K562 (cell line): Measurements from ENCODE around the gene ARR3. TPM values are rescaled to one million over a fixed set of nuclear protein-coding genes. Genes with fewer than 3 reads are reported as not detected.

Experiments used
- ATAC-seq: fragments of 200-7000 bp; cut with Tn5 transposase; 3 replicates; pipeline ENCODE4 v1.9.1; 2020; ENCODE audit warnings: moderate library complexity
- BruUV-seq: library from RNA; stranded (reverse); fragments of 400-500 nt; replicated peaks from 2 replicates; lab custom pipeline; 2021; lab: Mats Ljungman, UMichigan
- CTCF ChIA-PET: fragments of 300-600 bp; formaldehyde crosslinking; extraction: SDS; loops from one replicate; lab custom pipeline; 2021; ENCODE audit warnings: low intra/inter-chr PET ratio; lab: Yijun Ruan, JAX
- POLR2A ChIA-PET: fragments of 300-600, 350-650 bp; sonication (Branson Sonifier 250); formaldehyde crosslinking; extraction: SDS; loops from one replicate; lab custom pipeline; 2021; ENCODE audit warnings: antibody characterized with exemption, inconsistent platforms; lab: Yijun Ruan, JAX
- DNase-seq, 4 experiments: peaks; one replicate each; pipeline versions ENCODE4 v3.0.0 to v3.0.0-alpha.2; 2011 to 2018; ENCODE audit warnings: low spot score in 3 of 4, mixed read lengths in 3 of 4; ENCODE audit errors: extremely low read depth in 1 of 4
- FAIRE-seq: peaks from 2 replicates; lab custom pipeline; 2011; peaks lifted over from hg19 to GRCh38; lab: Jason Lieb, UNC
- H2AFZ ChIP-seq: 2 replicates; pipeline ENCODE4 v1.6.0; 2011; ENCODE audit warnings: low read depth, low read length, control low read depth, inconsistent platforms
- H3K27ac ChIP-seq: fragments of 200-600 bp; 3 replicates; pipeline ENCODE4 v1.8.0; 2011; ENCODE audit warnings: low read depth, mild to moderate bottlenecking, control low read depth, inconsistent platforms, low read length, moderate library complexity, mixed read lengths; ENCODE audit errors: extremely low read depth
- H3K27me3 ChIP-seq, 2 experiments: fragments of 300-600 bp in 1 of 2; 2 replicates in 1 of 2; 3 replicates in 1 of 2; pipeline versions ENCODE4 v1.6.0 to v1.8.0; 2011; ENCODE audit warnings: inconsistent platforms in 2 of 2, low read length in 2 of 2, mild to moderate bottlenecking in 1 of 2, mixed read lengths in 1 of 2, moderate library complexity in 1 of 2; ENCODE audit not compliant: control insufficient read depth in 2 of 2, insufficient read depth in 2 of 2
- H3K36me3 ChIP-seq: fragments of 300-600 bp; 3 replicates; pipeline ENCODE4 v1.8.0; 2011; ENCODE audit warnings: mild to moderate bottlenecking, low read length, inconsistent platforms; ENCODE audit not compliant: control insufficient read depth, insufficient read depth
- H3K4me1 ChIP-seq, 2 experiments: fragments of 200-600 bp in 1 of 2; replicated peaks in 1 of 2; 2 replicates in 1 of 2; 3 replicates in 1 of 2; pipeline versions ENCODE4 v1.5.1 to v1.8.0; 2011; ENCODE audit warnings: inconsistent platforms in 2 of 2, low read length in 2 of 2, mild to moderate bottlenecking in 1 of 2, mixed read lengths in 1 of 2, moderate library complexity in 1 of 2; ENCODE audit not compliant: control insufficient read depth in 2 of 2, insufficient read depth in 2 of 2
- H3K4me2 ChIP-seq: 2 replicates; pipeline ENCODE4 v1.6.1; 2011; ENCODE audit warnings: low read length, control low read depth, inconsistent platforms, mixed read lengths; ENCODE audit not compliant: insufficient read depth
- H3K4me3 ChIP-seq: fragments of 200-600 bp; sonication (generic), shearing (Covaris generic); 2 replicates; pipeline ENCODE4 v1.5.1; 2016; ENCODE audit warnings: control low read depth, inconsistent platforms
- H3K79me2 ChIP-seq: fragments of 200-600 bp; 3 replicates; pipeline ENCODE4 v1.8.0; 2011; ENCODE audit warnings: low read length, inconsistent platforms; ENCODE audit not compliant: control insufficient read depth, insufficient read depth
- H3K9ac ChIP-seq, 2 experiments: 2 replicates each; pipeline versions ENCODE4 v1.6.0 to v1.6.1; 2011; ENCODE audit warnings: low read depth in 2 of 2, low read length in 2 of 2, control low read depth in 1 of 2, inconsistent platforms in 1 of 2, mild to moderate bottlenecking in 1 of 2, mixed read lengths in 1 of 2; ENCODE audit not compliant: insufficient read depth in 1 of 2
- H3K9me1 ChIP-seq: one replicate; pipeline ENCODE4 v1.6.0; 2011; ENCODE audit warnings: inconsistent platforms, mild to moderate bottlenecking, low read length, moderate library complexity; ENCODE audit not compliant: control insufficient read depth, insufficient read depth
- H3K9me3 ChIP-seq: replicated peaks from 2 replicates; pipeline ENCODE4 v1.5.1; 2011; ENCODE audit warnings: low read depth, low read length, inconsistent platforms; ENCODE audit not compliant: control insufficient read depth, insufficient read depth
- H4K20me1 ChIP-seq: replicated peaks from 2 replicates; pipeline ENCODE4 v1.6.1; 2011; ENCODE audit warnings: low read length, inconsistent platforms, mixed read lengths; ENCODE audit not compliant: control insufficient read depth, insufficient read depth
- HLTF ChIP-seq: fragments of 450-650 bp; IDR thresholded peaks from 2 replicates; pipeline ENCODE4 v1.6.1; 2016
- KAT8 ChIP-seq: fragments of 450-650 bp; IDR thresholded peaks from 2 replicates; pipeline ENCODE4 v1.6.1; 2016; ENCODE audit warnings: low read depth, mild to moderate bottlenecking
- PHTF2 ChIP-seq: fragments of 250-450 bp; sonication (Bioruptor Pico); IDR thresholded peaks from 2 replicates; pipeline ENCODE4 v1.5.0; 2021; ENCODE audit warnings: mild to moderate bottlenecking
- POLR2AphosphoS5 ChIP-seq: IDR thresholded peaks from 2 replicates; pipeline ENCODE4 v1.6.1; 2011; ENCODE audit warnings: mild to moderate bottlenecking, low read depth, low read length, moderate library complexity; ENCODE audit not compliant: control insufficient read depth, insufficient read depth
- SMC3 ChIP-seq: conservative IDR thresholded peaks from 2 replicates; pipeline ENCODE4 v1.6.1; 2011; ENCODE audit warnings: low read depth, low read length, improper control_type of control experiment; ENCODE audit not compliant: insufficient read depth
- TRIM24 ChIP-seq, 2 experiments: fragments of 450-650 bp; IDR thresholded peaks; 2 replicates each; pipeline ENCODE4 v1.6.1; 2016
- ZC3H11A ChIP-seq: IDR thresholded peaks from 2 replicates; pipeline ENCODE4 v1.6.1; 2012; ENCODE audit warnings: low read depth, low read length, improper control_type of control experiment
- ZNF146 ChIP-seq: IDR thresholded peaks from one replicate; pipeline ENCODE4 v1.6.1; 2018; ENCODE audit warnings: missing compliant biosample characterization; ENCODE audit not compliant: unreplicated experiment
- ZNF174 ChIP-seq: fragments of 250-450 bp; sonication (Bioruptor Pico); IDR thresholded peaks from 2 replicates; pipeline ENCODE4 v1.4.0; 2020; ENCODE audit warnings: mild to moderate bottlenecking
- ZNF24 ChIP-seq: fragments of 450-650 bp; IDR thresholded peaks from 2 replicates; pipeline ENCODE4 v1.6.1; 2016
- ZNF695 ChIP-seq: fragments of 450-650 bp; formaldehyde crosslinking; IDR thresholded peaks from 2 replicates; pipeline ENCODE4 v1.4.0; 2020; ENCODE audit warnings: mild to moderate bottlenecking, moderate library complexity
- WGBS: fragments of 100-300 bp; shearing (Covaris generic); methylation state at CpG from one replicate; pipeline ENCODE4 v1.1.6; 2016; ENCODE audit warnings: low coverage, mixed read lengths; ENCODE audit not compliant: insufficient coverage; ENCODE audit errors: missing lambda C conversion rate; 5-methylcytosine and 5-hydroxymethylcytosine counted together
- in situ Hi-C: fragments of 300-500 bp; cut with MboI; formaldehyde crosslinking; loops from 4 replicates; pipeline ENCODE4 v1.15.0; 2018; ENCODE audit warnings: inconsistent platforms, mixed read lengths
- intact Hi-C: fragments of 100-400 bp; cut with micrococcal nuclease; formaldehyde crosslinking; loops from 2 replicates; pipeline ENCODE4 v1.14.2; 2022
- polyA plus RNA-seq, 8 experiments: library from polyadenylated mRNA; depleted of rRNA in 4 of 8; stranded (reverse) in 5 of 8; unstranded in 3 of 8; fragments of >200 nt; fragmentation: Nextera tagmentation in 2 of 8; fragmentation: Illumina TruSeq in 1 of 8; extraction: Ambion mirVana in 2 of 8; extraction: Trizol in 1 of 8; gene quantifications; 2 replicates each; pipeline versions ENCODE4 v1.2.1 to v1.2.3, GENCODE V29; 2011 to 2014; ENCODE audit warnings: inconsistent platforms in 1 of 8, missing spikeins in 1 of 8
- total RNA-seq, 7 experiments: library from RNA; depleted of rRNA in 6 of 7; stranded (reverse); fragments of >200 nt in 6 of 7; fragmentation: Illumina TruSeq in 2 of 7; extraction: Trizol in 2 of 7; gene quantifications; 2 replicates each; pipeline versions ENCODE4 v1.2.1 to v1.2.3, GENCODE V29; 2011 to 2021; ENCODE audit warnings: low replicate concordance in 1 of 7
- TF ChIP-seq, protein P1 (sequence below): sonication (generic); formaldehyde crosslinking; IDR thresholded peaks from 2 replicates; pipeline ENCODE4 v1.8.1; 2023; ENCODE audit warnings: mild to moderate bottlenecking, missing genetic modification reagents

The ARR3 gene
- total and polyA plus RNA-seq, 9 of the 15 experiments (the other 6 are each of a cell fraction or from before 2014, with no cell fraction given) = not detected

DNA sequence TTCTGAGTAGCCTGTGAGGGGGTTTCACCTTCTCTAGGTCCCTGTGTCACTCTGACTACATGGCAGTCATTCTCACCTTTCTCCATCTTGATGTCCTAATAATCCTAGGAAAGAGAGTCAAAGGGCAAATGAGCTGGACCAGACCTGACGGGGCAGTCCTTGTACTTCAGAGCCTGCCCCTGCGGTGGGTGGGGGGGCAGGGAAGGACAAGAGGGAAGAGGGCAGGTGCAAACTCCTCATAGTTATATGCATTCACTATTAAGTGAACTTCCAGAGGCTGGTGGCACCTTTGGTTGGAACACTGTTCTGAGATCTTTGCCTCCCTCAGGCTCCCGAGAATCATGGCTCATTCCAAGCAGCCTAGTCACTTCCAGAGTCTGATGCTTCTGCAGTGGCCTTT, 33.8 kb upstream of the ARR3 start, which contains the start of gene AWAT1:
Gene AWAT1 (plus strand): TSS at position 301 of the 400 bp plus-strand sequence. CDS start 41 bp downstream, at position 342.
- no peak within 1 kb of the TSS for H3K27ac ChIP-seq
- no peaks in the 10 kb centered on the region for H3K9me1 ChIP-seq
- no TSS peak for BruUV-seq
- peaks cover 0 to 8% of the 10 kb centered on the region in 2 experiments; a peak in 1 of 5 replicates for H3K4me1 ChIP-seq
- ATAC-seq = no peak
- H2AFZ ChIP-seq = no peak within 1 kb of the TSS
- no peaks in the 10 kb centered on the region for H3K9me3 ChIP-seq
- FAIRE-seq = no peak
- H3K9ac ChIP-seq = no peak within 1 kb of the TSS
- in situ Hi-C loops (no loop called here), intact Hi-C loops (no loop called here)
- H3K4me3 ChIP-seq = no peak within 1 kb of the TSS
- peaks cover 0 to 18% of the 10 kb centered on the region in 2 experiments; a peak in 1 of 5 replicates for H3K27me3 ChIP-seq
- H3K36me3 ChIP-seq = no peaks in the 10 kb centered on the region
- ChIA-PET POLR2A (no interaction called here), CTCF (no interaction called here)
- no peak for TF ChIP-seq TRIM24 (IDR thresholded peaks at IDR 0.05)
- no peak for TF ChIP-seq HLTF
- TF ChIP-seq ZNF146 = no peak
- no peak for TF ChIP-seq PHTF2
- no peak for TF ChIP-seq ZNF174
- no peak for TF ChIP-seq ZC3H11A
- TF ChIP-seq POLR2AphosphoS5 = no peak
- no peak for TF ChIP-seq SMC3
- TF ChIP-seq ZNF695 (CRISPR knock-in tag) = no peak
- TF ChIP-seq, protein P1, sequence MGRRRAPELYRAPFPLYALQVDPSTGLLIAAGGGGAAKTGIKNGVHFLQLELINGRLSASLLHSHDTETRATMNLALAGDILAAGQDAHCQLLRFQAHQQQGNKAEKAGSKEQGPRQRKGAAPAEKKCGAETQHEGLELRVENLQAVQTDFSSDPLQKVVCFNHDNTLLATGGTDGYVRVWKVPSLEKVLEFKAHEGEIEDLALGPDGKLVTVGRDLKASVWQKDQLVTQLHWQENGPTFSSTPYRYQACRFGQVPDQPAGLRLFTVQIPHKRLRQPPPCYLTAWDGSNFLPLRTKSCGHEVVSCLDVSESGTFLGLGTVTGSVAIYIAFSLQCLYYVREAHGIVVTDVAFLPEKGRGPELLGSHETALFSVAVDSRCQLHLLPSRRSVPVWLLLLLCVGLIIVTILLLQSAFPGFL (CRISPR knock-in tag) = no peak
- no peak for TF ChIP-seq KAT8
- no peak for TF ChIP-seq ZNF24
- H4K20me1 ChIP-seq = no peaks in the 10 kb centered on the region
- no peak within 1 kb of the TSS for H3K4me2 ChIP-seq
- no peak for DNase-seq
- no peaks in the 10 kb centered on the region for H3K79me2 ChIP-seq
- 0% methylated on average over 1 of the region's 3 CpGs for WGBS
